ENCODE measurements around the gene LRRC8C.

- TF ChIP-seq EZH2 (IDR thresholded peaks at IDR 0.05) (no peak), POLR2AphosphoS5 (IDR thresholded peaks at IDR 0.05; ENCODE audit: borderline replicate concordance, low read depth, low read length) (no peak)
These were observed 27.5 kb downstream of the LRRC8C start for GRCh38 chr1:89660224-89661061.
